MM.1S (cell line): ENCODE data around the gene PLA2G4E.

Experiments used
- DNase-seq: peaks from one replicate; pipeline ENCODE4 v3.0.0-alpha.2; 2015
- H2AFZ ChIP-seq: fragments of 300-600 bp; sonication (generic); 2 replicates; pipeline ENCODE4 v1.6.0; 2016; ENCODE audit warnings: antibody characterized with exemption, low read length
- H3F3A ChIP-seq: fragments of 300-600 bp; sonication (generic); 2 replicates; pipeline ENCODE4 v1.6.1; 2016; ENCODE audit warnings: mild to moderate bottlenecking, antibody characterized with exemption, low read length, moderate library complexity, mixed read lengths; ENCODE audit not compliant: insufficient read depth
- H3K27ac ChIP-seq: fragments of 300-600 bp; sonication (generic); 2 replicates; pipeline ENCODE4 v1.5.1; 2016; ENCODE audit warnings: mild to moderate bottlenecking, low read length
- H3K27me3 ChIP-seq: fragments of 300-600 bp; sonication (generic); replicated peaks from 2 replicates; pipeline ENCODE4 v1.6.0; 2016; ENCODE audit warnings: low read length; ENCODE audit not compliant: insufficient read depth
- H3K36me3 ChIP-seq: fragments of 300-600 bp; sonication (generic); replicated peaks from 2 replicates; pipeline ENCODE4 v1.6.1; 2016; ENCODE audit warnings: mild to moderate bottlenecking, low read length, mixed read lengths; ENCODE audit not compliant: insufficient read depth
- H3K4me1 ChIP-seq: fragments of 300-600 bp; sonication (generic); 2 replicates; pipeline ENCODE4 v1.6.1; 2016; ENCODE audit warnings: low read length, mixed read lengths
- H3K4me2 ChIP-seq: fragments of 300-600 bp; sonication (generic); 2 replicates; pipeline ENCODE4 v1.6.0; 2016; ENCODE audit warnings: low read depth, low read length
- H3K4me3 ChIP-seq: fragments of 300-600 bp; sonication (generic); 2 replicates; pipeline ENCODE4 v1.5.1; 2016; ENCODE audit warnings: low read length, mixed read lengths
- H3K79me2 ChIP-seq: fragments of 300-600 bp; sonication (generic); 2 replicates; pipeline ENCODE4 v1.6.1; 2016; ENCODE audit warnings: mixed run types, low read length, mixed read lengths
- H3K9ac ChIP-seq: fragments of 300-600 bp; sonication (generic); 2 replicates; pipeline ENCODE4 v1.6.1; 2016; ENCODE audit warnings: low read length, mixed read lengths
- H3K9me2 ChIP-seq: fragments of 300-600 bp; sonication (generic); replicated peaks from 2 replicates; pipeline ENCODE4 v1.6.1; 2016; ENCODE audit warnings: mild to moderate bottlenecking, low read length, mixed read lengths; ENCODE audit not compliant: insufficient read depth
- H3K9me3 ChIP-seq: fragments of 300-600 bp; sonication (generic); replicated peaks from 2 replicates; pipeline ENCODE4 v1.6.1; 2016; ENCODE audit warnings: mild to moderate bottlenecking, low read length, mixed read lengths; ENCODE audit not compliant: insufficient read depth
- H4K20me1 ChIP-seq: fragments of 300-600 bp; sonication (generic); 2 replicates; pipeline ENCODE4 v1.6.1; 2016; ENCODE audit warnings: mild to moderate bottlenecking, low read length, moderate library complexity, mixed read lengths; ENCODE audit not compliant: insufficient read depth
- EZH2 ChIP-seq: fragments of 300-600 bp; sonication (generic); optimal IDR thresholded peaks from 2 replicates; pipeline ENCODE3; 2017; ENCODE audit warnings: low read depth, mild to moderate bottlenecking, antibody characterized with exemption, low read length, mixed read lengths
- EZH2phosphoT487 ChIP-seq: fragments of 300-600 bp; sonication (generic); IDR thresholded peaks from 2 replicates; pipeline ENCODE4 v1.6.1; 2018; ENCODE audit warnings: antibody characterized with exemption, low read length
- TF ChIP-seq, protein P1 (sequence below): fragments of 300-600 bp; sonication (generic); IDR thresholded peaks from 2 replicates; pipeline ENCODE4 v1.5.1; 2016; ENCODE audit warnings: antibody characterized with exemption, low read length, mixed read lengths

Gene PLA2G4E

DNA sequence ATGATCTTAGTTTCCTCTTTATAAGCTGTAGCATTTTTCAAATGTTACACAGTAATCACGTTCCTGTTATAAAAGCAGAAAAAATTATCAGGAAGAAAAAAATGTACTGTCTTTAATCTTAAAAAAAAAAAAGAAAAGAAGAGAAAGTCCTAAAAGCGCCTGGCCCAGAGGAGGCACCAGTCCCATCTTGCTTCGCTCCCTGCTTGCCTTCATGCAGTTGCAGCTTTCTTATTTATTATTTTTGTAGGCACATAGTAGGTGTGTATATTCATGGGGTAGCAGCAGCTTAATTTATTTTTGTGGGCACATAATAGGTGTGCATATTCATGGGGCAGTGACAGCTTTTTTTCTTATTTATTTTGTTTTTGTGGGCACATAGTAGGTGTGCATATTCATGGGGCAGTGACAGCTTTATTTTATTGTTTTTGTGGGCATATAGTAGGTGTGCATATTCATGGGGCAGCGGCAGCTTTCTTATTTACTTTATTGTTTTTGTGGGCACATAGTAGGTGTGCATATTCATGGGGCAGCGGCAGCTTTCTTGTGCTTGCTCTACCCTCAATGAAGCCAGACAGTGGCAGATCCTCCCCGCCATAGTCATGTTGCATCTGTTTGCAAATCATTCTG lies 43.0 kb downstream of the PLA2G4E start:
- Histone ChIP-seq H3K9me2 (no peaks in the 10 kb centered on the region), H2AFZ (no peak overlapping the region), H3K4me1 (0 out of 2 replicates have a peak, but pooled peaks cover 6% of the 10 kb centered on the region), H4K20me1 (no peaks in the 10 kb centered on the region), H3K79me2 (no peaks in the 10 kb centered on the region), H3K27me3 (no peaks in the 10 kb centered on the region), H3K9ac (no peak overlapping the region), H3K4me3 (no peak overlapping the region), H3K27ac (no peak overlapping the region), H3F3A (no peaks in the 10 kb centered on the region), H3K9me3 (no peaks in the 10 kb centered on the region), H3K36me3 (no peaks in the 10 kb centered on the region), H3K4me2 (no peak overlapping the region)
- TF ChIP-seq EZH2phosphoT487 = no peak
- TF ChIP-seq EZH2 = no peak
- TF ChIP-seq, protein P1, sequence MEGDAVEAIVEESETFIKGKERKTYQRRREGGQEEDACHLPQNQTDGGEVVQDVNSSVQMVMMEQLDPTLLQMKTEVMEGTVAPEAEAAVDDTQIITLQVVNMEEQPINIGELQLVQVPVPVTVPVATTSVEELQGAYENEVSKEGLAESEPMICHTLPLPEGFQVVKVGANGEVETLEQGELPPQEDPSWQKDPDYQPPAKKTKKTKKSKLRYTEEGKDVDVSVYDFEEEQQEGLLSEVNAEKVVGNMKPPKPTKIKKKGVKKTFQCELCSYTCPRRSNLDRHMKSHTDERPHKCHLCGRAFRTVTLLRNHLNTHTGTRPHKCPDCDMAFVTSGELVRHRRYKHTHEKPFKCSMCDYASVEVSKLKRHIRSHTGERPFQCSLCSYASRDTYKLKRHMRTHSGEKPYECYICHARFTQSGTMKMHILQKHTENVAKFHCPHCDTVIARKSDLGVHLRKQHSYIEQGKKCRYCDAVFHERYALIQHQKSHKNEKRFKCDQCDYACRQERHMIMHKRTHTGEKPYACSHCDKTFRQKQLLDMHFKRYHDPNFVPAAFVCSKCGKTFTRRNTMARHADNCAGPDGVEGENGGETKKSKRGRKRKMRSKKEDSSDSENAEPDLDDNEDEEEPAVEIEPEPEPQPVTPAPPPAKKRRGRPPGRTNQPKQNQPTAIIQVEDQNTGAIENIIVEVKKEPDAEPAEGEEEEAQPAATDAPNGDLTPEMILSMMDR = no peak
- no peak for DNase-seq

DNA sequence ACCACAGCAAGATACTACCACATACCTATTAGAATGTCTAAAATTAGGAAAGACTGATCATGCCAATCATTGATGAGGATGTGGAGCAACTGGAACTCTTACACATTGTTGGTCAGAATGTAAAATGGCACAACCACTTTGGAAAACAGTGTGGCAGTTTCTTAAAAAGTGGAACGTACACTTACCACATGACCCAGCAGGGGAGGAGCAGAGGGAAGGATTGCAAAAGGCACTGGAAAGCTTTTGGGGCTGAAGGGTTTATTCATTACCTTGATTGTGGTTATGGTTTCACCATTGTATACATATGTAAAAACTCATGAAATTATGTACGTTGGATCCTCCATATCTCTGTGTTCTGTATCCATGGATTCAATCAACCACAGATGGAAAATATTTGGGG lies 45.2 kb downstream of the PLA2G4E start:
- Histone ChIP-seq H2AFZ (no peak overlapping the region), H3K4me2 (no peak overlapping the region), H3K79me2 (peaks cover 9% of the 10 kb centered on the region), H3K9me2 (no peaks in the 10 kb centered on the region), H3K27ac (no peak overlapping the region), H3K4me1 (peaks cover 11% of the 10 kb centered on the region), H4K20me1 (no peaks in the 10 kb centered on the region), H3K27me3 (no peaks in the 10 kb centered on the region), H3F3A (peaks cover 12% of the 10 kb centered on the region), H3K4me3 (no peak overlapping the region), H3K9me3 (no peaks in the 10 kb centered on the region), H3K9ac (no peak overlapping the region), H3K36me3 (no peaks in the 10 kb centered on the region)
- no peak for DNase-seq
- TF ChIP-seq EZH2phosphoT487 (no peak), EZH2 (no peak)
- TF ChIP-seq, protein P1 = no peak

DNA sequence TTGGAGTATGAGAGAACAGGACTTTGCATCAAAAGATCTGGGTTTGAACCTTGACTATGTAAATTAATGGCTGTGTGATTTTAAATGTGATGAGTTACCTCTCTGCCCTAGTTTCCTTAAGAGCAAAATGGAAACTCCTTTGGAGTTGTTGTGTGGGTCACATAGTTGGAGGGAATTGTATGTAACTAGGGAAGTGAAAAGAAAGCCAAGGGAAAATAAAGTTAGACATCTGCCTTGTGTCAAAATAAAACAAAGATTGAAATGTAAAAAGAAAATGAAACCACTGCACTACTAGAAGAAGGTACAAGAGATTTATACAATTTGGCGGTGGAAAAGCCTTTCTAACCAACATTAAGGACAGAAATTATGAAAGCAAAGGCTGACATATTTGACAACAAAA lies 46.8 kb downstream of the PLA2G4E start:
- no peaks in the 10 kb centered on the region for H3K27me3 ChIP-seq
- peaks cover 15% of the 10 kb centered on the region for H3F3A ChIP-seq
- peak overlapping the region; percentile 58 for H3K4me2 ChIP-seq
- no peaks in the 10 kb centered on the region for H3K9me3 ChIP-seq
- peaks cover 23% of the 10 kb centered on the region for H3K4me1 ChIP-seq
- no peak for TF ChIP-seq EZH2phosphoT487
- no peak for TF ChIP-seq EZH2
- TF ChIP-seq, protein P1 = no peak
- peak overlapping the region; percentile 22; the same call in 1 of the 2 replicates for H3K4me3 ChIP-seq
- no peak for DNase-seq
- no peaks in the 10 kb centered on the region for H4K20me1 ChIP-seq
- peaks cover 25% of the 10 kb centered on the region for H3K79me2 ChIP-seq
- H3K9me2 ChIP-seq = no peaks in the 10 kb centered on the region
- H3K27ac ChIP-seq = no peak overlapping the region
- peak overlapping the region; percentile 41 for H2AFZ ChIP-seq
- H3K9ac ChIP-seq = no peak overlapping the region
- H3K36me3 ChIP-seq = no peaks in the 10 kb centered on the region
